ENCODE results near the gene KIF25.

KIF25 gene

GRCh38 chr6:168015482-168016175 lies 18.2 kb downstream of the KIF25 start:
- H3K4me3 ChIP-seq (ENCODE audit: low read depth, low read length): no peak overlapping the region
- no peak for TF ChIP-seq MAX (IDR thresholded peaks at IDR 0.05; ENCODE audit: low read depth, low read length)
- TF ChIP-seq CTCF (IDR thresholded peaks at IDR 0.05; ENCODE audit: low read depth, low read length): no peak
- no peak for TF ChIP-seq MYC (IDR thresholded peaks at IDR 0.05; ENCODE audit: low read depth, low read length)
- TF ChIP-seq POLR2A (IDR thresholded peaks at IDR 0.05; ENCODE audit: extremely low read depth, insufficient read length): no peak
- DNase-seq (ENCODE audit: low read depth): no peak

GRCh38 chr6:168016176-168016620 lies 18.7 kb downstream of the KIF25 start:
- TF ChIP-seq POLR2A (IDR thresholded peaks at IDR 0.05; ENCODE audit: extremely low read depth, insufficient read length) (no peak), CTCF (IDR thresholded peaks at IDR 0.05; ENCODE audit: low read depth, low read length) (no peak), MAX (IDR thresholded peaks at IDR 0.05; ENCODE audit: low read depth, low read length) (no peak), MYC (IDR thresholded peaks at IDR 0.05; ENCODE audit: low read depth, low read length) (no peak)
- no peak overlapping the region for H3K4me3 ChIP-seq (ENCODE audit: low read depth, low read length)

GRCh38 chr6:168016721-168017525 lies 19.5 kb downstream of the KIF25 start:
- no peak for DNase-seq (ENCODE audit: low read depth)
- no peak overlapping the region for H3K4me3 ChIP-seq (ENCODE audit: low read depth, low read length)
- no peak for TF ChIP-seq CTCF (IDR thresholded peaks at IDR 0.05; ENCODE audit: low read depth, low read length)
- TF ChIP-seq POLR2A (IDR thresholded peaks at IDR 0.05; ENCODE audit: extremely low read depth, insufficient read length): no peak
- TF ChIP-seq MYC (IDR thresholded peaks at IDR 0.05; ENCODE audit: low read depth, low read length): no peak
- TF ChIP-seq MAX (IDR thresholded peaks at IDR 0.05; ENCODE audit: low read depth, low read length): no peak

More at GRCh38 chr6:168016176-168016620, 18.7 kb downstream of the KIF25 start:
- no peak for DNase-seq (ENCODE audit: low read depth)

- DNase-seq (ENCODE audit: low read depth): no peak
- H3K4me3 ChIP-seq (ENCODE audit: low read depth, low read length): no peak overlapping the region
- TF ChIP-seq MYC (IDR thresholded peaks at IDR 0.05; ENCODE audit: low read depth, low read length) (no peak), CTCF (IDR thresholded peaks at IDR 0.05; ENCODE audit: low read depth, low read length) (no peak), POLR2A (IDR thresholded peaks at IDR 0.05; ENCODE audit: extremely low read depth, insufficient read length) (no peak), MAX (IDR thresholded peaks at IDR 0.05; ENCODE audit: low read depth, low read length) (no peak)
Measured at GRCh38 chr6:168017629-168018028, 20.2 kb downstream of the KIF25 start.

GRCh38 chr6:168018664-168019063 lies 21.2 kb downstream of the KIF25 start:
- TF ChIP-seq MYC (IDR thresholded peaks at IDR 0.05; ENCODE audit: low read depth, low read length) (no peak), POLR2A (IDR thresholded peaks at IDR 0.05; ENCODE audit: extremely low read depth, insufficient read length) (no peak), MAX (IDR thresholded peaks at IDR 0.05; ENCODE audit: low read depth, low read length) (no peak), CTCF (IDR thresholded peaks at IDR 0.05; ENCODE audit: low read depth, low read length) (no peak)
- no peak overlapping the region for H3K4me3 ChIP-seq (ENCODE audit: low read depth, low read length)
- DNase-seq (ENCODE audit: low read depth): no peak
